ENCODE measurements around the gene ACAD9.

DNA sequence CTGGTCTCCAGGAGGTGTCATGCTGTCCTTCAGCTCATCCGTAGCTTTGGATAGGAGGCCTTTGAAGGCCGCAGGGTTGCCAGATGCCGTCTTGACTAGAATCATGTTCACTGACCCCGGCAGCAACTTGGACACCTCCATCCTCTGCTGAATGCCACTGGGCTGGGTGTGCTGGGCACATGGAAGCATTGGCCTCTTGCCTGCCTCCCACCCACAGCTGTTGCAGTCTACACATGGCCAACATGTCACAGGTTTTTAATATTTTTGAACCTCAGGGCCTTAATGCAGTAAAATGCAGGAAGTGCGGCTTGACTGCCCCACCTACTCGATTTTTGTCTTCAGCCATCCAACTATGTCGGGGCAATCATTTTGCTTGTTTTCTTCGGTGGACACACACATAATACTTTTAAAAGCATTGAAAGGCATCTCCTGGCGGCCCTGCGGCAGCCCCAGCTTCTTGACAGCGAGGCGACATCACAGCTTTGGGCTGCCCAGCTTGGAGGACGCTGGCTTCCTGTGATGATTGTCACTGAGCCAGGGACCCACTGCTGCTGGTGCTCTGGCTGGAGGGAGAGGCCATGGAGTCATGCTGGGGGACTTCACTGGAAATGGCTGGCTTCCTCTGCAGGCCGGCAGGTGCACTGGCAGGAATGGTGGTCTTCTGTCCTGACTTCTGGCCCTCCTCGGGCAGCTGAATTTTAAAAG is 31.6 kb upstream of the ACAD9 start:
- TF ChIP-seq POLR2A (IDR thresholded peaks at IDR 0.05; ENCODE audit: low read length) (no peak), GATA1 (IDR thresholded peaks at IDR 0.05; ENCODE audit: low read depth, low read length) (no peak)

Measured in erythroblast (primary cell).